WTC11 (cell line): Measurements from ENCODE around the gene CYB561D1.

Experiments used
- NFYB ChIP-seq: sonication (generic); formaldehyde crosslinking; conservative IDR thresholded peaks from 2 replicates; pipeline ENCODE4 v1.8.0; 2022; ENCODE audit warnings: low read depth, missing genetic modification reagents
- TP53 ChIP-seq: sonication (generic); formaldehyde crosslinking; IDR thresholded peaks from 2 replicates; pipeline ENCODE4 v1.8.1; 2023; ENCODE audit warnings: mild to moderate bottlenecking, missing genetic modification reagents
- TF ChIP-seq, protein P1 (sequence below): fragments of 200-600 bp; IDR thresholded peaks from 2 replicates; pipeline ENCODE4 v1.8.0; 2022; ENCODE audit warnings: antibody characterized with exemption

DNA sequence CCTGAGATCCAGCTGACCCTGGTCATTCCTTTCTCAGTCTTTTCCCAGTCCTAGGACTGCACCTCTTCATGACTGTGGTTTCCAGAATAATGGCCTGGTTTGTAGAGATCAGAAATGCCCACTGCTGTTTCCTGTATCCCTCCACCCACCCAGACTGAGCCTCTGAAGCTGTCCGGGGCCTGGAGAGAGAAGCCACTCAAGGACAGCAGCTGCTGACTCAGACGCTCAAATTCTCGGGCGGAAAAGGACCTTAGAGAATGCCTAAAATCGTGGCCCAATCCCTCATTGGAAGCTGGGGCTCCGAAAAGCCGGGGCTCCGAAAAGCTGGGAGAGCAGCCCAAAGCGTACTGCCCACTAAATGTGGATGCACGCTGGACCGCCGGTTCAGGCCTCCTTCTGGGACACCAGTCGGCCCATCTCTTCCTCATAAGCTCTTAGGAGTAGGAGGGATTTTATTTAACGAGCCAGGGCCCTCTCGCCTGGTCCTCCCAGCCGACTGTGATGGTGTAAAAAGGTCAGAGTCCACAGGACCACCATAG is 38.0 kb downstream of the CYB561D1 start:
- TF ChIP-seq, protein P1, sequence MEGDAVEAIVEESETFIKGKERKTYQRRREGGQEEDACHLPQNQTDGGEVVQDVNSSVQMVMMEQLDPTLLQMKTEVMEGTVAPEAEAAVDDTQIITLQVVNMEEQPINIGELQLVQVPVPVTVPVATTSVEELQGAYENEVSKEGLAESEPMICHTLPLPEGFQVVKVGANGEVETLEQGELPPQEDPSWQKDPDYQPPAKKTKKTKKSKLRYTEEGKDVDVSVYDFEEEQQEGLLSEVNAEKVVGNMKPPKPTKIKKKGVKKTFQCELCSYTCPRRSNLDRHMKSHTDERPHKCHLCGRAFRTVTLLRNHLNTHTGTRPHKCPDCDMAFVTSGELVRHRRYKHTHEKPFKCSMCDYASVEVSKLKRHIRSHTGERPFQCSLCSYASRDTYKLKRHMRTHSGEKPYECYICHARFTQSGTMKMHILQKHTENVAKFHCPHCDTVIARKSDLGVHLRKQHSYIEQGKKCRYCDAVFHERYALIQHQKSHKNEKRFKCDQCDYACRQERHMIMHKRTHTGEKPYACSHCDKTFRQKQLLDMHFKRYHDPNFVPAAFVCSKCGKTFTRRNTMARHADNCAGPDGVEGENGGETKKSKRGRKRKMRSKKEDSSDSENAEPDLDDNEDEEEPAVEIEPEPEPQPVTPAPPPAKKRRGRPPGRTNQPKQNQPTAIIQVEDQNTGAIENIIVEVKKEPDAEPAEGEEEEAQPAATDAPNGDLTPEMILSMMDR: no peak
- no peak for TF ChIP-seq NFYB (CRISPR knock-in tag)
- TF ChIP-seq TP53 (CRISPR knock-in tag): no peak
